GM18909 (cell line): Measurements from ENCODE around the gene FAT1.
"Not testable (repeated sequence)": the region's sequence is repeated elsewhere in the genome, so short reads cannot be mapped to it uniquely, and the experiment has no call there.

ENCODE experiments used
- ATAC-seq: cut with Tn5 transposase; IDR thresholded peaks from one replicate; pipeline ENCODE4 v1.9.1; 2021; ENCODE audit warnings: mild to moderate bottlenecking; ENCODE audit not compliant: unreplicated experiment, poor library complexity

Gene FAT1

GRCh38 chr4:186669159-186669731 is 54.4 kb downstream of the FAT1 start:
- ATAC-seq = no peak

GRCh38 chr4:186666750-186667149 is 56.9 kb downstream of the FAT1 start:
- ATAC-seq = no peak

- ATAC-seq = no peak
Observed at GRCh38 chr4:186666252-186666651, 57.4 kb downstream of the FAT1 start.

DNA sequence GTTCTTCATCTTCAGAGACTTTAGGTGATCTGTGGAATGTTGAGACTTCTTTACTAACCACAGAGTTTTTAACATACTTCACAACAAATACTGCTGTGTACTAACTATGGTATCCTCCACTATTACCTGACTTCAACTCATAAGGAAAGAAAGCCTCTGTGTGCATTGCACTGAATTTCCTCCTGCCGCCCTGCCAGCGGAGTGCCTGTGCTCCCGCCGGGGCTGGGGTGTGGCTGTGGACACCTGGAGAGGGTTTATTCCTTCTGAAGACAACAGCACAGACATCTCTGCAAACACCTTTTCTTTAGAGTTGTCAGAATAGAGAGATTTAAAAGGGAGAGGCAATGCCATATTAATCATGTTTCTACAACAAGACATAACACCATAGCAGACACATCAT is 63.3 kb downstream of the FAT1 start:
- no peak for ATAC-seq

DNA sequence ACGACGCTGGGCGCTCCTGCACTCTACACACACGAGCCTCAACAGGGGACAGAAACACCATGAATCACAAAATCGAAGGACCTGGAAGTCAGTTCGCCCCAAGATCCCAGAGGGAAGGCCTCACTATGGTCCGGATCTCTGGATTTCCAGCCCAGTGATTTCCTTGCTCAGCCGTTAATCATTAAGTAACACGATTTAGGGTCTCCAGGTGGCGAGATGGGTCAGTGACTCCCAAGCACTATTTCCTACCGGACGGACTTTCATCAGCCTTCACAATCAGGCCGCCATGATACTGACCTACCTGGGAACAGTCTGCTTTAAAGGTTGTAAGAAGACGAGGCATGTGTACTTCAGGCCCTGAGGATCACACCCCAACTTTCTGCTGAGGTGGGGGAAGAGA is 63.7 kb downstream of the FAT1 start:
- ATAC-seq = no peak

GRCh38 chr4:186659456-186659855 is 64.2 kb downstream of the FAT1 start:
- ATAC-seq = not testable (repeated sequence)

- no peak for ATAC-seq
Observed at GRCh38 chr4:186658657-186659056, 65.0 kb downstream of the FAT1 start.

DNA sequence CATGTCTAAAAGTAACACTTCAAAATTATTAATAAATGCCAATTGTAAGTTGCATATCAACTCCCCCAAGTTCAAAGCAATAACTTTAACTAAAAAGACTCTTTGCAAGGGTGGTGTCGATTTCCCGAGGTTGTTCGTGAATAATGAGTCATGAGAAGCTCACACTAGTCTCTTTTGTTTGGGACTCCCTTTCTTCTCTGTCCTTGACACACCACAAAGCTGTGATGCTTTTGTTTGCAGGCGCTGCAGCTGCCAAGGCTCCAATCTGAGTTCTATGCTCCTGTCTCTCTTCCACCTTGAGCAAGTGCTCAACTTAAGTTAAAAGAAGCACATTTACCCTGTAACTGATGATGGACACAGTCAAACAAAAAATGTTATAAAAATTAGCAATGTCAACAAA is 65.9 kb downstream of the FAT1 start:
- ATAC-seq = no peak

- no peak for ATAC-seq
Observed at GRCh38 chr4:186653969-186654368, 69.7 kb downstream of the FAT1 start.

- ATAC-seq = no peak
Observed at GRCh38 chr4:186651624-186652023, 72.0 kb downstream of the FAT1 start.

- no peak for ATAC-seq
Observed at GRCh38 chr4:186651181-186651603, 72.5 kb downstream of the FAT1 start.

DNA sequence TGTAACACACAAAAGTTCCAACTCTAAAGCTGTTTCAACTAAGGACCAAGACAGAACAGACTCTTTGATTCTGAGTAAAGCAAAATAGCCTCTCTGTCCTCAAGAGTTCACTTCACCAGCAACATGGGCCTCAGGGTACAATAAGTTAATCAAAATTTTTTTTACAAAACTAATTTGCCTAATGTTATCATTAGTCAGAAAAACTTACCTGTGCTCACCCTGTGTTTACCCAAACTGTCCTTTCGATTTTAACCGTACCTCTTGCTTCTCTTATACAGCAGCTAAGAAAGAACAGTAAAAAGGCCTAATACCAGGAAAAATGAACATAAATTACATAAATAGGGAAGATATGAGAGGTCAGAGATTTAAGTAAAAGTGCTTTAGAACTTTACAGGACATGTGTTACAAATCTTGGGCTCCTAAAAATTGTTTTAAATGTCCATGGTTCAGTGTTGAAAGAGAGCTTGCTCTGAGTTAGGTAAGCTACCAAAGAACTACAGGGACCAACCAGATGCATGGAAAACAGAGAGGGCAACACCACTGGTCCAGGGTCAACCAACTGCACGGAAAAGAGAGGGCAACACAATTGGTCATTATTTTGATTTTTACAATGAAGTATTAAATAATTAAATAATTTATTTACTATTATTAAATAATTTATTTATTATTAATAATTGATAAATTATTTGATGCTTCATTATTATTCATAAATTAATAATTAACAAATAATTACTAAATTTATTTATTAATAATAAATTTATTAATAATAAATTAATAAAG is 73.1 kb downstream of the FAT1 start:
- no peak for ATAC-seq

DNA sequence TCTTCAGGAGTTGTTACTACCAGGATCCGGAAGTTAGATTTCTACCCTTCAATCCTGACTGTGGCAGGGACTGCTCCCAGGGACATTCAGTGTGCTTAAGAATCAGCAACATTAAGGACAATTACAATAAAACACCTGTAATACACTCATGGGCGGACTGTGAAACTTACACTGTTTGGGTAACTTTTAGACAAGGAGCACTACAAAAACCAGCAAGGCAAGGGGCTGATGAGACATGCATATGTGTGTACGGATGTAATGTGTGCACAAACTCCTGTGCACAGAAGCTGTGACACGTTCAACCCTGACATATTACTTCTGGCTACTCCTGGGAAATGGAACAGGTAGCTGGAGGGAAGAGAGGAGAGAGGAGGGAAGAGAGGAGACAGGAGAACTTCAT is 75.8 kb downstream of the FAT1 start:
- no peak for ATAC-seq

DNA sequence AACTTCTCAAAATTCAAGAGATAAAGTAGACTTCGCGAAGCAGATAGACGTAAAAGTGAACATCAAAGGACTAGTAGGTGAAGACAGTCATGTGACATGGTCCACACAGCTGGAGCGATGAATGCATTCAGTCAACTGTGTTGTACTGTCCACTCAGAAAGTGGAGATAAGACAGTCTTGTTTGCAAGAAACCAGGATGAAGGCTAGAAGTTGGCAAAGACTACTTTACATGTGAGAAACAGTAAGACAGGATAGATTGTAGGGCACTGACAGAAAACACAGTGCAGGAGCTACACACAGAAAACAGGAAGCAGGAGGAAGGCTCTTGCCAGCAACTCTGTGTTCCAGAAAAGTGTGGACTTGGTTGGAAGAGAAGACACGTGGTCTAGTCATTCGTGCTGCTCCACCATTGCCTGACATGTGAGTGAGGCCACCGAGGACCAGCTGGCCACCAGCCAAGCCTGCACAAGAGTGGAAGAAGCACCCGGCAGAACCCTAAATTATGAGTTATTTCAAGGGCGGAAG is 78.9 kb downstream of the FAT1 start:
- ATAC-seq = no peak

DNA sequence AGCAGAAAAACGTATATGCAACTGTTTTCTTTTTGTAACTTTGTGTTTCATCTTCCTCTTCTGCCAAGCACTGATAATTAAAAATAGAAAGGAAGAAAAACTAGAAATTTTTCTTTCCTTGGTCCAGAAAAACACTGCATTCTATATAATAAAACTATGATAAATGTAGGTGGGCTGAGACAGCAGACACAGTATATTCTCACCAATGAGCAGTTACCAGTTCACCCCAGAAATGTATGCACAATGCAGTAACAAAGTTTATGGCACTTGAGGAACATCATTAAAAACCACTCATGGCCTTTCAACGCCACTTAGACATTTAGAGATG is 79.4 kb downstream of the FAT1 start:
- ATAC-seq = no peak

DNA sequence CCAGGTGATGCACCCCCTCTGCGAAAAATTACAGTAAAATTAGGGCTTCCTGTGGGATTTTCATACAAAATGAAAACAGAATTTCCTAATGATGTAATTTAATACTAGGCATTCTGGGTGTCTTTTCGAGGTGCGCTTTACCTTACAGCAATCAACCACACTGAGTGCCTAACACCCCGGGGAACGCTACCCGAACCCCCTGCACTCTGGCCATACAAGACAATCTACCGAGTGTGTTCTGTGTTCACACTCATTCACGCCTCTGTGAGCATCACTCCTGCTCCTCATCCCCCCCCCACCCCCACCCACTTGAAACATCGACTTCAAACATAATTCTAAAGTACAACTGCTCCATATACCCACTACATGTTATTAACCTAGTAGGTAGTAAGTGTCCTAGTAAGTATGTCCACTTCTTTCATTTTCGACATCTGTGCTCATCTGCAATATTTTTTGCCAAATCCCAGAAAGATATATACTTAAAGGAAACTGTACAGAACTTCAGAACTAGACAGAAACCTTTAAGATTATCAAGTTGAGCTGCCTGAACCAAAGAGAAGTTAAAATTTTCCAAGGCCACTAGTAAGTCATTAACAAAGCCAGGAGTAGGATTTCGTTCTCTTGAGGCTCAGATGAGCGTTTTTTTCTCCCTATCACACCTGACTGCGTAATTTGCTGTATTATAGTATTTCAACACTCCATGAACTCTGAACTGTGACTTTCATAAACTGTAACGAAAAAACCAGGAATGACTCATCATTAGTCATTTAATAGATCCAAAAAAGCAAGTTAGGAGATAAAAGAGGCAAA is 80.0 kb downstream of the FAT1 start:
- no peak for ATAC-seq

- no peak for ATAC-seq
Observed at GRCh38 chr4:186642998-186643397, 80.7 kb downstream of the FAT1 start.

- ATAC-seq = no peak
Observed at GRCh38 chr4:186642530-186642929, 81.1 kb downstream of the FAT1 start.

DNA sequence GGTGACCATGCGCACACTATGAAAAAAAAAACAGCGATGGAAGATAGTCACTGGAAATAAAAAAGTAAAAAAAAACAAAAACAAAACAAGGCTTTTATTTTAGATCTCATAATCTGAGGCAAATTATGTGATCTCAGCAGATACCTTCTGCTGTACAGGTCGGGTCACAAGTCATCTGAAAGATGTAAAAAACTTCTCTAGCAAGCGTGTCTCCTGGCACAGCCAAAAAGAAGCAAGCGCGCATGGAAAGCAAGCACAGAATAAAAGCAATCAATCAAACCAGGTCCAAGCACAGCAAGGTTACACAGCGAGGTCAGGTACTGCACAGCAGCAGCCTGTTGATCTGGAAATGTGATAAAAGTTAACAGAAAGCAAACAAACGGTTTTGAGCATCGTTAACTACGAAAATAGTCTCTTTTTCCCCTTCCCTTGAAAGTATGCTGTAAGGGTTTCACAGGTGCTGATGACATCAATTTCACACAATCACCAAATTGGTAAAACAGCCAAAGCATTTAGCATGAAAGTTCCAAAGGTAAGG is 89.0 kb downstream of the FAT1 start:
- no peak for ATAC-seq

DNA sequence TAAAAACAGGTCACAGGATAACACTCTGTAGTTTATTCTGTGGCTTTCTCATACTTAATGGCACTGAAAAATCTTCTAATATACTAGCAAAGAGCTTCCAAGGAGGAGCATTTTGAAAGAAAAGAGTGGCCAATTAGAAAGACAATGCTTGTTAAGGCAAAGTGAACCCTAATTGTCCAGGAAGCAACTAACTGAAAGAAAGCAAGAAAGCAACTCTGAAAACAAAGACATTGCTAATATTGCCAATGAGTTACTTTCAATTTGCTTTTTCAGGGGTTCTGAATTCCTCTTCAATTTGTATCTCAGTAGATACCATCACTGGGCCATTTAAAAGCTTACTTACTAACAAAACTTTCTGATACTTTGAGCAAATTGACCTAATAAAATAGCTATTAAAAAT is 89.8 kb downstream of the FAT1 start:
- ATAC-seq = no peak

DNA sequence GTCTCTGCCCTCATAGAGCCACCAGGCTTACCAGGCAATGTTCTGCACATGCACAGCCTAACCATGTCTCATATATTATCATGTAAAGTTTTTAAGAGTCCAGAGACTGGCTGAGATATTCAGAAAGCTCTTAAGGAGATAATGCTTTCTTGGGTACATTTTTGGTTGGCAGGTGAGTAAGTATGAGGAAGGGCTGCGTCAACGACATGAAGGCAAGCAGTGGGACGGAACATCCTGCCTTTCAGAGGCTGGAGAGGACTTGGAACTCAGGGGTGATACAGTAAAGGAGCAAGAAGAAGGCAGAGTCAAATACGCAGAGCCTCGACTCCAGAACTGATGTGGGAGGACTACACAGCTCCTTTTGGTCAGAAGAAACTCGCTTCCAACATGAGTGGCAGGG is 93.5 kb downstream of the FAT1 start:
- ATAC-seq = no peak
